NCI-H1436 (cell line): Measurements from ENCODE around the gene KIAA1671.

Source experiments
- DNase-seq: peaks from one replicate; lab custom pipeline; 2025; lab: John Stamatoyannopoulos, UW

KIAA1671 gene

DNA sequence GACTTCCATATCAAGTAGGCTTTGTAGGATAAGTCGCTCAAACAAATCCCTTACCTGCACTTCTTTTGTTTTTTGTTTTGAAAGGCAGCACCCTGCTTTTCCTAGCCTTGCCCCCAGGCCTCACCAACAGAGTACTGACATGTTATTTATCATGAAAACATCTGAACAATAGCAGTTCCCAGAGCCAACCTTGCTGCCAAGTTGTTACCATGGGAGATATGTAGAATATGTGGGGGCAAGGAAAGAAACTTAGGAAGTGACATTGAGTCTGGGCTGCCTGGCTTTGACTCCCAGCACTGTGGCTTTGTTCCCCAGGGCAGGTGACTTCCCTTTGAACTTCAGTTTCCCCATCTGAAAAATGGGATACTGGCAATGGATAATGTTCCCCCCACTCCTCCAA, 193.8 kb downstream of the KIAA1671 start:
- no peak for DNase-seq

DNA sequence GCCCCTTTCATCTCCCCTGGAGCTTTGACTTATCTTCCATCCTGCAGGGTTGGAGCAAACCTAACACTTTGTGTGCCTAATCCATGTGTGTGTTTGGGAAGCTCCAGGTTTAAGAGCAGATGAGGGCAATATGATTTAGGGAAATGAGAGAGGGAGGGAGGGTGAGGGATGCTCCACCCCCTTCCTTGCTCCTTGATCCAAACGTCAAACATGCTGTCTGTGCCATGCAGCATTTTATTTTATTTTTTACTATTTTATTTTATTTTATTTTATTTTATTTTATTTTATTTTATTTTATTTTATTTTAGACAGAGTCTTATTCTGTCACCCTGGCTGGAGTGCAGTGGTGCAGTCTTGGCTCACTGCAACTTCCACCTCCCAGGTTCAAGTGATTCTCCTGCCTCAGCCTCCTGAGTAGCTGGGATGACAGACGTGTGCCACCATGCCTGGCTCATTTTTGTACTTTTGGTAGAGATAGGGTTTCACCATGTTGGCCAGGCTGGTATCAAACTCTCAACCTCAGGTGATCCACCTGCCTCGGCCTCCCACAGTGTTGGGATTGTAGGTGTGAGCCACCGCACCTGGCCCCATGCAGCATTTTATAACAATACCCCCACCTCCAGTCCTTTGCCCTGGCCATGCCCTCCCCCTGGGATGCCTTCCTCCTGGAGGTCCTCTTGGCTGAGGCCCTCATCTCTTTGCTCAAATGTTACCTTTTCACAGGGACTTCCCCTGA, 194.6 kb downstream of the KIAA1671 start:
- DNase-seq = no peak

DNA sequence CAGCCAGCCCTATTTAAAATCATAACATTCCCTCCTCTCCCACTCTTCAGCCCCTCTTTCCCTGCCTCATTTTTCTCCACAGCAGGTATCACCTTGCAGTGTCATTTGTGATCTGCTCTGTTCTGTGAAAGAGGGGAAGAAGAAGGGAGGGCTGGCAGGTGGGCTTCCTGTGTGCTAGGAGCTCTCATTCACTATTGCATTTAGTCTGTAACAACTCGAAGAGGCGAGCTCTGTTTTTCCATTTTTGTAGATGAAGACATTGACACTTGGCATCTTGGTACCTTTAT, 195.1 kb downstream of the KIAA1671 start:
- no peak for DNase-seq

DNA sequence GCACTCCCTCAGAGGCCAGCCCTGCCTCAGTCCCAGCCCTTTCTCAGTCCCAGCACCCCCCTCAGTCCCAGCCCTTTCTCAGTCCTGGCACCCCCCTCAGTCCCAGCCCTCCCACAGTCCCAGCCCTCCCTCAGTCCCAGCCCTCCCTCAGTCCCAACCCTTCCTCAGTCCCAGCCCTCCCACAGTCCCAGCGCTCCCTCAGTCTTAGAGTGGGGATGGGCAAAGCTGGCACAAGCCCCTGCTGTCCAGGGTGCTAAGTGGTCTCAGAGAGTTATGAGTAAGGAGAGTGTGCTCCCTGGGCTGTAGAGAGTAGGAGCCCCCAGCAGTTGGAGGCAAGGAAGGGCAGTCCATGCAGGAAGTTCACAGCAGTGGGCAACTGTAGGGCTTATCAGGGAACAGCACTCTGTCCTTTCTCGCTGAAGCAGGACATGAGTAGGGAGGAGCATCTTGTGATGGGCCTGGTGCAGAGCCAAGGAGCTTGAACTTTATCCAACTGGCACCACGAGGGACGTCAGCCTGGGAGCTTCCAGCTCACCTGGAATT, 195.7 kb downstream of the KIAA1671 start:
- no peak for DNase-seq

DNA sequence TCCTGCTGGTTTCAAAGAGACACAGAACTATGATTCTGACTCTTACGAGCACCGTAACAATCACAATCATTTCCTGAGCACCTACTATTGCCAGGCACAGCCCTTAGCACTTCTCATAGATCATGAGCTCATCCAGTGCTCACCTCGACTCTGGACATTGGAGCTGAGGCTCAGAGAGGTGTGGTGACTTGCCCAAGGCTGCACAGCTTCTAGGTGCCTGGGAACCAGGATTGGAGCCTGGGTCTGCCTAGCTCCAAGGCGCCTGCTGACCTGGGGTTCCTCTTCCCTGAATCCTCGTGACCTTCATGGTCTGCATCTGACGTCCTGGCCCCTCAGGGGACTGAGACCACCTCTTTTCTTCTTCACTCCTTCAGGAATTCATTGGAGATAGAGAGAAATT, 196.5 kb downstream of the KIAA1671 start:
- DNase-seq = no peak

DNA sequence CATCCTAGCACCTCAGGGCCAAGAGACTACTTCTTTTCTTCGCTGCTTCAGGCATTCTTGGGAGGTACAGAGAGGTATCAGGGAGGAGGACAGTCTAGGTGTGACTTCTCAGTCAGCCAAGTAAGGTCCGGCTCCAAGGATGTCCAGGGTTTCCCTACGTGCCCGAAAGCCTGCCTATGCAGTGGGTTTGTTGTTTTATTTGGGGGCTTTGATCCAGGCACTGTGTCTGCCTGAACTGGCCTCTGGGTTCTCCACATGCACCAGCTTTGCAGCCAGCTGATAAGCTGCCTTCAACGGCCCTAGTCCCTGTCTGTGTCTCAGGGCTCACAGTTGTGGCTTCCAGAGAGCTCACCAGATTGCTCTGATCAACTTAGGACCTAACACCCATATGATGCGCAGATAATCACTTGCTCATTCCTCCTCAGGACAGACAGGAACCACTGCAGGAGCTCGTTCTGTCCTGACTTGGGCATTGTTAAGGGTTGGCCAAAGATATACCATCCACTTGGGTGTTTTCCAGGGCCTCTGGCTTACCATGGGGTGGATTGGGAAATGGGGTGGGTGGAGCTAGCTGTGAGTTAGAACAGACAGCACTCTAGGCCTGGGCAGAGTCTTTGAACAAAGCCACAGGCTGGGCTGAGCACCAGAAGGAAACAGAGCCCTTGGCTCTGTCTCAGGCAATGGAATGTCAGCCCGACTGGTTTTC, 201.6 kb downstream of the KIAA1671 start:
- DNase-seq = no peak

DNA sequence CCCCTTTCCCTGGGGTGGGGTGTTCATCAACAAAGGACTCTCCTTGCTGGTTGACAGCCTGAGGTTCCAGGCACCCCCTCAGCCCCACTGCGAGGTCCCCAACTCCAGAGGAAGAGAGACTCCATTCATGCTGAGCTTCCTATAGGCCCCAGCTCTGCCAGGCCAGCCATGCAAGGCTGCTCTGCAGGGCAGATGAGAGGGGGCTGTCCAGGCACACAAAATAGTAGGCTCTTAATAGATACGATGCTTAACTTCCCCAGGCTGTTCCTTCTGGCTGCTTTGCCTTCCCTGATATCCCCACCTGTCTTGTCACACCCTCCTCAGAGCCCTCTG, 202.1 kb downstream of the KIAA1671 start:
- no peak for DNase-seq

DNA sequence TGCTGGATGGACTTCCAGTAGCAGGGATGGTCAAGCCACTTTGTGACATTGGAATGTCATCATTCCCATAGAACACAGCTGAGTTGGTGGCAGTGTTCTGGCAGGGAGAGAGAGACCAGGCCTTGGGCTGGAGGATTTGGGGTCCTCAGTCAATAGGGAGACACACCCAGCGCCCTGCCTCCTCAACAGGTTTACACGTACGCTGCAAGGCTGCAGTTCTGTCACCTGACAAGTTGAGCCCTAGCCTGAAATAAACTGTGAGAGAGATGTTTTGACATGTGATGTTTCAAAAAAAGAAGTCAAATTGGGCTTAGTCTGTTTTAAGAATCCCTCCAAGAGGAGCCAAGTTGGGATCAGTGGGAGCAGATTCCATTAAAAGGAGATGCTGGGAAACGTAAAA, 204.2 kb downstream of the KIAA1671 start:
- DNase-seq = no peak

DNA sequence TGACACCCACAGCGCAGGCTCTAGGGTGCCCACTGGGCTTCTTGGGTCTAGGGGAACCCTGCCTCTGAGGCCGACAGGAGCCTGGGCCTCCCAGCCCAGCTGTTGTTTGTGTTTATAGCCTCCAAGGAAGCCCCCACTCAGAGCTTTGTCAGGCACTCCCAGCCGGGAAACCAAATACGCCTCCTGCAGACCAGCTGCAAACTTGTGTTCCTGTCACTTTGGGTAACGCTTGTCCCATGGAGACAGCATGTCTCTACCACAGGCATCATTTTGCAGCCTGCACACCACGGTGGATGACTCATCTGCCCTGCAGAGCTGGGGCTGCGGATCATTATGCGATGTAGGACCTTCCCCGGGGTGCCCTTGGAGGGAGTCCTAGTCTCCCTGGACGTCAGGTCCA, 206.5 kb downstream of the KIAA1671 start:
- no peak for DNase-seq

DNA sequence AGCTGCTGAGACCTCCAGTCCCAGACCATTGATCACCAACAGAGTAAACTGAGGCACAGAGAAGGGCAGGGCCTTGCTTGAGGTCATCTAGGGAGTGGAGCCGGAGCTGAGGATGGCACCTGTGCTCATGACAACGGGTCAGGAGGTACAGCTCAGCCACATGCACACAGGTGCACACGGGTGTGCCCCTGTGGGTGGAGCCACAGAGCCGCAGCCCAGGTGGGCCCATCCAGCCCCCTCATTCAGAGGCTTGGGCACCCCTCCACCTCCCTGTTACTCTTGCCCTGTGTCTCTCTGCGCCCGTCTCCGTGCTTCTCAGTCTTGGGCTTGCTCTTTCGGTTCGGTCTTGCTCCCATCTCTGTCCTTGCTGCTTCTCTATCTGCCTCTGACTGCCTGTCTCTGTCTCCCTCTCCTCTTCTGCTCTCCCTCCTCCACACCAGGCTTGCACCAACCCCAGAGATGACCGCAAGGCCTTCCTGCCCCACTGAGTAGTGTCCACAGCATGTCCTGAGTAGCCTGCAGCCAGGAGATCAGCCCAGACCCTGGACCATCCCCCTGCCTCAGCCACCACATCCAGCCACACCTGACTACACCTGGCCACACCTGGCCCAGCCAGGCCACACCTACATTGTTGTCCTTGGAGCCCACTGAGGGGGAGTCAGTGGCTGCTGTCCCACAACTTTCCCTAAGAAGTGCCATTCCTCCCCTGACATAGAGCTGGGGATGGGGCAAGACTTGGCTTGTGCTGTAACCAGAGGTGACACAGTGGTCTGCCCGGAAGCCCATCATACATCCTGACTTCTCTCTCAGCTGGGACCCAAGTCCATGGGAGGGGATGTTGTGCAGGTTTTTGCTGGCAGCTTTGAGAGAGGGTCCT, 207.8 kb downstream of the KIAA1671 start:
- DNase-seq = no peak

DNA sequence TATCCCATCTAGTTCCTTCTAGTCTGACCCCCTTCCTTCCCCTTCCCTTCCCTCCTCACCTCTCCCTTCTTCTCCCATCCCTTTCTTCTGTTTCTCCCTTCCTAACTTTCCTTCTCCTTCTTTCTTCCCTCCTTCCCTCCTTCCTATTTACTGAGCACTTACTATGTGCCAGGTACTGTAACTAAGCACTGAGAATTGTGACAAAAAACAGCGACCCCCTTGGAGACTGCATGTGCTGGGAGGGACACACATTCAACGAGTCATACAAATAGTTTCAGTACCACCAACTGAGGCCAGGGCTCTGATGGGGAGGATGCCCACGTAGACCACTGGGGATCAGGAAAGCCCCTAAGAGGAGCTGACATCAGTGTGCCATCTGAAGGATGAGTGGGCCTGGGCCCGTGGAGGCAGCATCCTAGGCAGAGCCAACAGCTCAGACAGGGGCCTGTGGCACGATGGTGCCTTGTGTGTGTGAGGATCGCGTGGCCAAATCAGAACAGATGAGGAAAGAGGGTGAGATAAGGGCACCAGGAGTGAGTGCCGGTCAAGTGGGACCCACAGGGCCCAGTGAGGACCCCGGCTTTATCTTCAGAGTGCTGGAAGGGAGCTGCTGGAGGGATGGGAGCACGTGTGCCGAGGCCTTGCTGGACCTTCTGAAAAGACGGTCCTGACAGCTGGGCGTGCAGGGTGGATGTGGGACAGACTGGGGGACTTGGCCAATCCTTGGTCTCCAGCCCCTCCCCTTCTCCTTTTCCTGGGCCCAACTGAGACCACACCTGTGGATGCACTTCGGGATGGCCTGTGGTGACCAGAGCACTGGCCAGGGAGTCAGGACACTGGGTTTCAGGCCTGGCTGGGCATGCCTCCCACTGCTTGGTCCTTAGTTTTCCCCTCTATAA, 208.8 kb downstream of the KIAA1671 start:
- DNase-seq = no peak

DNA sequence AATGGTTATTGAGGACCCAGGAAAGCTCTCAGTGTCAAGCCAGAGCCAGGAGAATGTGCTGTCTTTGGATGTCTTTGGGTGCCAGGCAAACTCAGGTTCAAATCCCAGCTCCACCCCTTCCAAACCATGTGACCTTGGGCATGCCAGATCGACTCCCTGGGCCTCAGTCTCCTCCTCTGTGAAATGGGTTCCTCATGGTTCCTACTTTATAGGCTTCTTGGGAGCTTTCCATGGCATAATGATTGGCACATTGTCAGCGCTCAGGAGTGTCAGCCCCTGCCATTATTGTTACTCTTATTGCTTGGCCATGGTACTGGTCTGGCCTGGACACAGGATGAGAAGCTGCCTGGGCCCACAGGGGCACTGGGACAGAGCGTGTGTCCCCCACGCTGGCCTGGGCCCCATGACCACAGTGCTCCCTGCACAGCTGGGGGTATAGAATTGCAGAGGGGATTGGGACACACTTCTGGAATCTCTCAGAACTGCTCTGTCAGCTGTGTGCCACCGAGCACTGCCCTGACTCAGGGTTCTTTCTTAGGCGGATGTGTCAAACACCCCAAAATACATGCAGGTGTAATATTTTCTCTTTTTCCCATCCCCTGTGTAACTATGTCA, 209.5 kb downstream of the KIAA1671 start:
- DNase-seq = no peak

DNA sequence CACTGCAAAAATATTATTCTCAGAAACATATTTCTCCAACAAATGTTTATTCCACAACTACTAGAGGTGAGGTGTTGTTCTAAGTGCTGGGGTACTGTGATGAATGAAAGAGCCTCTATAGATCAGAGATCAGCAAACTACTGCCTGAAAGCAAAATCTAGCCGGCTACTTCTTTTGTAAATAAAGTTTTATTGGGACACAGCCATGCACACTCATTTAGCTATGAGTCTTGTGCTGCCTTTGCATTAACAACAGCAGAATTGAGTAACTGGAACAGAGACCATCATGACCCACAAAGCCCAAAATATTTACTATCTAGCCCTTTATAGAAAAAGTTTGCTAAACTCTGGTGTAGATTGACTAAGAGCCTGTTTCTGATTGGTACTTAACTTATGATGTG, 210.0 kb downstream of the KIAA1671 start:
- DNase-seq = no peak

DNA sequence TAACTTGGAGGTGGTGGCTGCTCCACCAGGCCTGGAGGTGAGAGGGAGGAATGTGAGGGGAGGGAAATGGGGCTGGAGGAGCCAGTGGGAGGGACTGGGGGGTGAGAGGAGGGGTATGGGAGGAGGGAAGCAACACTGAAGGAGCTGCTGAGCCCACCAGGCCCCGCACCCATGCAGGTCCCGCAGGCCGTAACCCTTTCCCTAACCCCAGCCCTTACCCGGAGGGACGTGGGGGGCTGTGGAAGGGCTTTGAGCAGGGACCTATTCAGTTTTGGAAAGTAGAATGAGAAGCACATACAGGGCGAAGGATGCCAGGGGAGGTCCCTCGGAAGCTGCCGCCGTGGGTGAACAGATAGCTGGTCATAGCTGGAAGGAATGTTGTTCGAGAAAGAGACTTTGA, 213.3 kb downstream of the KIAA1671 start:
- DNase-seq = no peak

DNA sequence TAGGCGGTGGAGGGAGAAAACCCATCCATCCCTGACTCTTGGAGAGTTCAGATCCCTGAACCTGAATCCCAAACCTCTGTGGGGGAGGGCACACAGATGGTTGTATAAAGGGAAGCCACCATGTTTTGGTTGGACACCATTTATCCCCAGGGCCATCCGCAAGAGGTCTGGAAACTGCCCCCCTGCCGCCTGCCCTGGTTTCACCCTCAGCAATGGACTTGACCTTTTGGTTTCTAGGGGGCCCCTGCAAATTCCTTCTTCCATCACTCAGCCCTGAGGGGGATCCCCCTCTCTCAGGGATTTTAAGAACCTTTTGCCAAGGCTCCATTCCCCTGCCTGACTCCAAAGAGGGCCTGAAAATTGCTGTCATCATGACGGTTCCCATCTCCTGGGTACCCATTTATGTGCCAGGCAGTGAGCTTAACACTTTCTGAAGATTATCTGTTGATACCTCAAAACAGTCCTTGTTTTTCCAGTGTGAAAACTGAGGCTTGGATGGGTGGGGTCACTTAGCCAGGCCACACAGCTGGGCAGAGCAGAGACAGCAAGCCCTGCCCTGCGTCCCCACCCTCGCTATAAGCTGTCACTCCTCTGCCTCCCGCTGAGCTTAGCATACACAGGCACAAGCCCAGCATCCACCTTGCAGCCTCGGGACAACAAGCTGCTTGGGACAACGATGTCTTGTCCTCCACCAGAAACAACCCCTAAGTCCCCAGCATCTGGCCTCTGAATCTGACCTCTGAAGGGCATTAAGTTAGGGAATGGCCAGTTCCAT, 213.9 kb downstream of the KIAA1671 start:
- DNase-seq = no peak

DNA sequence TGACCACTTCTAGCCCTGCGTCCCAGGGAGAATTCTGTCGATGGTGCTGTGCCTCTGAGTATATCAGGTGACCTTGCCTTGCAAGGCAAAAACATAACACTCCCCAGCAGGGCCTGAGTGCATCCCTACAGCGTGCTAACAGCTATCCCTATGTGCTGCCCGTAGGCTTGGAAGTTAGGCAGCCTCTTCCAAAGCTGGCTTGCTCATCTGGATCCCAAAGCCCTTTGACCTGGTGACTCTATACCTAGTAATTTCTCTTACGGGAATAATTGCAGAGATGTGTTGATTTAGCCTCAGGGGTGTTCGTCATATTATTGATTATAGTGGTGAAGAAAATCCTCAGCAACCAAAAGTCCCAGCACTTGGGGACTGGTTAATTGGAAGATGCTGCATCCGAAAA, 214.6 kb downstream of the KIAA1671 start:
- DNase-seq = no peak

DNA sequence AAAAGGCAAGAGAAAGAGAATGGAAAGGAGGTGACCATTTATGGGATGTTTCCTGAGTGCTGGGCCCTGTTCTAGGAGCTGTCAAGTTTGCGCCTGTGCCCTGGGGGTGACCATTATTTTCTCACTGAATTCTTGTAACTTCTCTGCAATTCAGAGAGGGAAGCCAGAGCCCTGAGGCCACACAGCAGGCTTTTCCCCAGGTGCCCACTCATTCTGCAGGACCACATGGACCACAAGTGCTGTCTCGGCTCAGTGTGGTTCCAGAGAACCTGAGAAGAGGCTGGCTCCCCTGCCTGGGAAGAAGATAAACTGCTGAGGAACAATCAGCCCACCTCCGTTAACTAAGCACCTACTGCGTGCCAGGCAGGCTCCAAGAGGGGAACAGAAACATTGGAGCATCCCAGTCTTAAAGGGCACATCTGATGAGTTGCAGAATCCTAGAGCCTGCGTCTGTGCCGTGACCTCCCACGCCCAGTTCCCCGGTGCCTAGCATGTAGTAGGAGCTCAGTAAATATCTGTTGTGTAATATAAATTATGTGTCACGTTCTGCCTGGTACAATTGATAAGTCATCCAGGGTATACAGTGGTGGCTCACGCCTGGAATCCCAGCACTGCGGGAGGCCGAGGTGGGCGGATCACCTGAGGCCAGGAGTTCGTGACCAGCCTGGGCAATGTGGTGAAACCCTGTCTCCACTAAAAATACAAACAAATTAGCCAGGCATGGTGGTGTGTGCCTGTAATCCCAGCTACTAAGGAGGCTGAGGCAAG, 215.5 kb downstream of the KIAA1671 start:
- DNase-seq = no peak

DNA sequence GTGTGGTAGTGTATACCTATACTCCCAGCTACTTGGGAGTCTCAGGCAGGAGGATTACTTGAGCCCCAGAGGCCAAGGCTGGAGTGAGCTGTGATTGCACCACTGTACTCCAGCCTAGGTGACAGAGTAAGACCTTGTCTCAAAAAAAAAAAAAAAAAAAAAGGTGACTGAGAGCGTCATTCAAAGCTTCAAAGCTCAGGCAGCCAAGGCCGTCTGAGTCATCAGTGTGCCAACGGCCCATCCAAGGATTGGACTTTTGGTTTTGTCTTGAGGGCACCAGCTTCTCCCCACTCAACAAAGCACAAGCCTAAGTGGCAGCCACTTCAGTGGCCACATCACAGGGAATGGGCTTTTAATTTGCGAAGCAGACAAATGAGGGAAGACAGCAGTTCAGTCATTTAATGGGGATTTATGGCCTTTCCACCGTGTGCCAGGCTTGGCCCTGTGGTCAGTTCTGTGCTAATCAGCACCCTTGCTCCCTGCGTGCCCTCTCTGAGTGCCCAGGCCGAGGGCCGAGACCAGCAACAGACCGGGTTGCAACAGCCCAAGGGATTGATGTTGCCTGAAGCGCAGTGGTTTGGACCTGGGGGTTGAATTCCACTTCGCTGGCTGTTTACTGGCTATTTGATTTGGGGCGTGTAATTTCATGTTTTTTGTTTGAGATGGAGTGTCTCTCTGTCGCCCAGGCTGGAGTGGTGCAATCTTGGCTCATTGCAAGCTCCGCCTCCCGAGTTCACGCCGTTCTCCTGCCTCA, 216.9 kb downstream of the KIAA1671 start:
- no peak for DNase-seq

DNA sequence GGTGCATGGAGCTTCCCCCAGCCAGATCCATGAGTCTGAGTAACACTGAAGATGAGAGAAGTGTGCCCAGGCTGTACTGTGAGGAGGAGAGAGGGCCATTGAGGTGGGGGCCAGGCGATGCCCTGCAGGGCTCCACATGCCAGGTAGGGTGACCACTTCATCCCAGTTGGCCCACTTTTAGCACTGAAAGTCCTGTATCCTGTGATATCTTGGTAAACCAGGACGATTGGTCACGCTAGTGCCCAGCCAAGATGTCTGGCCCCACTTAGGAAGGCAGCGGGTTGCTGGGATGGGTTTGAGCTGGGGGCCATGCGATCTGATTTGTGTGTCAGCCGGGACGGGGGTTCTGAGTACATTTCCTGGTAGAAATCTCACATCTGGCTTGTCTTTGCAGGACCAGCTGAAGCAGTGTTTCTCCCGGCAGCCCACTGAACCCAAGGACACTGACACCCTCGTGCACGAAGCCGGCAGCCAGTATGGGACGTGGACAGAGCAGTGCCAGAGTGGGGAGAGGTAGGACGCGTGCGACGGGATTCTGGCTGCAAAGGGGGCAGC, 218.0 kb downstream of the KIAA1671 start:
- DNase-seq = no peak
